Measurements from ENCODE around the gene PPARGC1A.

Gene PPARGC1A

GRCh38 chr4:23909671-23910070 lies 19.8 kb upstream of the PPARGC1A start:
- DNase-seq: no peak

DNA sequence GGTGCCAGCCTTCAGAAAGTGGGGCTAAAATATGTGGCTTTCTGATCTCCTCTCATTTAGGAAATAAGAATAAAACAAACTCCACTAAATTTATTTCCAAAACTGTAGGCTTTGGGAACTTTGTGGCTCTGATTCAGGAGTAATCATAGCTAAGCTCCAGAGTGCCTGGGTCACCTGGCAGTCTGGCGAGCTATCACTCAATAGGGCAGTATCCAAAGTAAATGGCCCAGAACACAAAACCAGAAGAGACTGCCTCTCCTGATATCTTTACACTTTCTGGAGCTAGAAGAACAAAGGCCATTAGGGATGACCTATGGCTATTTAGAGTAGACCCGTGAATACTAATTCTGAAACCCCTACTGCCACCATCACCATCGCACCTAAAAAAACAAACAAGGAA lies 17.0 kb upstream of the PPARGC1A start:
- no peak for DNase-seq

- no peak for DNase-seq
Observed at GRCh38 chr4:23904639-23905071, 14.8 kb upstream of the PPARGC1A start.

GRCh38 chr4:23903859-23904438 lies 14.1 kb upstream of the PPARGC1A start:
- DNase-seq: no peak

GRCh38 chr4:23902222-23902804 lies 12.5 kb upstream of the PPARGC1A start:
- DNase-seq: no peak

- no peak for DNase-seq
Observed at GRCh38 chr4:23900636-23901035, 10.8 kb upstream of the PPARGC1A start.

DNA sequence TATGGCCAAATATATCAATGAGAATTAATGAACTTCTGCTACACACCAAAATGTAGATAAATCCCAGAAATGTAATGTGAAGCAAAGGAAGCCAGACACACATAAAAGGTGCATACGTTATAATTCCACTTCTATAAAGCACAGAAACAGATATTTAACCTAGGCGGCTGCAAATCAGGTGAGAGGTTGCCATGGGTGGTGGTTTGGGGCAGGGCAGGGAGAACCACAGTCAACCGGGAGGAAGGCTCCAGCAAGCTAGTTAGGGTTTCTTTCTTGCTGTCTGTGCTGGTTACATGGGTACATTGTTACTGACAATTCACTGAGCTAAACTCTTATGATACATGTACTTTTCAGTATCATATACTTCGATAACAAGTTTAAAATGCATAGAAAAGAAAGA lies 9.7 kb upstream of the PPARGC1A start:
- DNase-seq: no peak

DNA sequence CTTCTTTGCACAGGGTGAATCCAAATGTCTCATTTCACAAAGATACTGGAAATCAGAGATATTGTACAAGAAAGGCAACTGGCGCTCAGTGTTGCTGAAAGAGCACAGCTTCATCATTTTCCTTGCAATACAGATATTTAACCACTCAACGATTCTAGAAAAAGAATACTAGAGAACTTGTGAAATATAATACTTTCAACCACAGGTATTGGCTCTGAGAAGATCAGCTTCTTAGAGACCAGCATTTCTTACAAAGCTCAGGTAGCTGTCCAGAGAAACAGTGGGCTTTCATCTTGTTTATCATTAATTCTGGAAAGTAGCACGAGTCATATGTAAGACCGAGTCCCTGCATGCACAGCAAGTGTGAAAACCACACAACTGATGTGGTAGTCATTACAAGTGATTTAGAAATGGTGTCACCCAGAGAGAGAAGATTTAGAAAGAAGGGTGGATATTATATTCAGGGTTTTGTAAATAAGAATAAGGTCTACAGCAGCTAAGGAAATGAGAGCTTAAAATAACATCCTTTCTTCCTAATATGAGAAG lies 7.8 kb upstream of the PPARGC1A start:
- DNase-seq: no peak

DNA sequence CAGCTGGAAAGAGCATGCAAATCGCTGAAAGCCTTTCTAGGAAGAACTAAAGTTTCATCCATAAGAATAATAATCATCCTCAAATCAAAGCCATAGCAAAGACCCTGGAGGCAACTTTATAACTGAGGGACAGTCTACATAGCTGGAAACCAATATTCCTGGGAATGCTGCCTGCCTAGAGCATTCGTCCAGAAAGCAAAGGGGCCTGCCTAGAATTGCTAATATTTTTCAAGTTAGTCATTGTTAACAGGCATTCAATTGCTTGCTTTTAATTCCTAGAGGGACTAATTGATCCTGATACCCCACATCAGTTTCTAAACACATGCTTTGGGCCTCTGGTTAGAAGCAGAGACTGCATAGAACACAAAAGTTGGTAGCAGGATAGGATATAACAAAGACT lies 4.2 kb upstream of the PPARGC1A start:
- no peak for DNase-seq

DNA sequence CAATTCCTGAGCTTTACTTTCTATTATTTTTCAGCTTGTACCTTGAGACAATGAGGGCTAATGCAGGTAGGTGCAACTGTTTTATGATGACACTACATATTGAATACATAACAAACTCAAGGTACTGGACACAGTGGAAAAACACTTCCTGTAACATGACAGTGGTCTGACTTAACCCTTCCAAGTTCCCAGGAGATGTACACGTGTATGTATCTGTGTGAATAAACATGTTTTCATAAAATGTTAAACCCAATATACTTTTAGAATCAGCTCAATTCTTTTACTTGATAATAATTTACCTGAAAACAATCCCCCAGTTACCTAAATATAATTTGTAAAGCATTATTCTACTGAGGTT lies 1.2 kb upstream of the PPARGC1A start:
- DNase-seq: no peak

- DNase-seq: no peak
Observed at GRCh38 chr4:23890369-23891063, 669 bp upstream of the PPARGC1A start.

GRCh38 chr4:23889391-23889790 lies 456 bp downstream of the PPARGC1A start:
- no peak for DNase-seq

DNA sequence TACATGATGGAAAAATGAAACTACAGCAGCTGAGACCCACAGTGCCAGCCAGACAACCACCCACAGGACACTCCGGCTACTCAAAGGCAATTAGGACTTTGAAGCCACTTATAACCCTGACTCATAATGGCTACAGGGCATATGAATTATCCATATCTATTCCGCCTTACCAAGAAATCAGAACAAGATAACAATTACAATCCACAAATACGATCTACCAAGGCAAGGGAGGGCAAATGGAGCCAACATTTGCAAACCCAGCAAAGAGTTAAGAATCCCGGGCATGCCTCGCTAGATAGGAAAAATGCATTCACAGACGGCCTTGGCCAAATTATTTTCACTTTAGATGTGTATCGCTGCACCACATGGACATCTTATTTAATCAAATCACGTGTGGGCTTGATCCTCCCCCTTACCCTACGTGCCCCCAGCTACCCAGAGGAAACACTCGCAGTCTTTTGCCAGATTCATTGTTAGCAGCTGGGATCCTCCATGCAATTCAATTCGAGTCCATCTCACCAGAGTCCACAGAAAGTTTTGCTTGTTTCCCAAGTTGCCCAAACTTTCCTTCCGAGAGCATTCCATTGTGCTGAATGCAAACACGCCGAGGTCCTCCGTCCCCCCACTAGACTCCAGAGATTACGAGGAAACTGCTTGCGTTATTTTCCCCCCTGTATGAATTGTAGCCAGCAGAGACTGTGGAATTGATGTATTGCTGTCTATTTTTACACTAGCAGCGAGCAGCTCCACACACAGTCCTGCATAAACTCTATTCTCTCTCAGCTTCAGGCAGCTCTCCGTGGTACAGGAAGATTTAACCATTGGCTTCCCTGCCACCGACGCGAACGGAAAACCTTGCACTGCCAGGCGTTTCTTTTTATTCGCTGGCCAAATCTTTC lies 1.2 kb downstream of the PPARGC1A start:
- no peak for DNase-seq

DNA sequence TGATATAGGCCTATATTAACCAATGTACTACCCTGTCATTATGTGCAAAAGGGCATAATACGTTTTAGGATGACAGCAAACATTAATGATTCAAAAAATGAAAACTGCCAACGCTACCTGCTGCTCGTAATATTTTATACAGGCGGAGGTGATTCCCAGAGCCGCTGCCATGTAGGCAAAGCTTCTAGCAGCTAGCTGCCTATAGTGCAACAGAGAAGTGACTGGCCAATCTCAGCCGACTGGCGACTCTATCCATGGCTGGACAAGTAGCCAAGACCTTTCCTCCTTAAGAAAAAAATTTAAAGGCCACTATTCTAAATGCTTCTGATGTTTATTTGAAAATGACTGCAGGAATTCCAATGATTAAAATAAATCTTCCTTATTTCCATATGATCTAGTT lies 1.9 kb downstream of the PPARGC1A start:
- DNase-seq: no peak

DNA sequence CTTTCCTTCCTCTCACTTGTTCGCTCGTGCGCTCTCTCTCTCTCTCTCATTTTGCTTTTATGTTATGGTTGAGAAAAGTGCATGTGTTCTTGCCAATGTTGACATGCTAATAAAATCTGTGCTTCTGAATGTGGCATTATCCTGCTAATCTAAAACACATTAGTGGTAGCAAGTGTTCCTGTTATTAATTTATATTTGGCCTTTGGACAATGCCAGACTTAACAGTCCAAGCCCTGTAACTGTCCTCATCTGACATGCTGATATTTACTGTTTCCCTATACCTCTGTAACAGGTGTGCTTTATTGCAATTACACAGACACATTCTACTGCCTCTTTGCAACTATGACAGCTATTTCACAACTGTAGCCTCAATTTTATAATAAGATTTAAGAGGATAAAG lies 2.7 kb downstream of the PPARGC1A start:
- no peak for DNase-seq

- no peak for DNase-seq
Observed at GRCh38 chr4:23885943-23886590, 3.8 kb downstream of the PPARGC1A start.

- no peak for DNase-seq
Observed at GRCh38 chr4:23884741-23885140, 5.1 kb downstream of the PPARGC1A start.

DNA sequence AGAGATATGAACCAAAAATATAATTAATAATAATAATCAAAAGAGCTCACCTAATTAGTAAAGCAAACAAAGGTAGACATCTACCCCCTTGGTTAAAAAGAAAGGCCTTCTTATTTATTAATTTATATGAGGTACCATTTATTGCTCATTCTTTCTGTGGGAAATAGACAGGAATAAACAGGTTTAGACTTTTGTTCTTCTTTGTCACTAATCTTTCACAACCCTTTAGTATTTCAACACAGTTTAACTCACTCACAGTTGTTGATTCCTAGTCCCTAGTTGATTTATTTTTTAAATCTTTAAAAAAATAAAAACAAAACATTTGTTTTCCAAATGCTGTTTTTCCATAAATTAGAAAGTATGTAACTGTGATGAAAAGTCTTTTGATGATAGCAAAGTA lies 5.6 kb downstream of the PPARGC1A start:
- DNase-seq: no peak

- DNase-seq: no peak
Observed at GRCh38 chr4:23882976-23883531, 6.8 kb downstream of the PPARGC1A start.

- DNase-seq: no peak
Observed at GRCh38 chr4:23881674-23882337, 8.0 kb downstream of the PPARGC1A start.

DNA sequence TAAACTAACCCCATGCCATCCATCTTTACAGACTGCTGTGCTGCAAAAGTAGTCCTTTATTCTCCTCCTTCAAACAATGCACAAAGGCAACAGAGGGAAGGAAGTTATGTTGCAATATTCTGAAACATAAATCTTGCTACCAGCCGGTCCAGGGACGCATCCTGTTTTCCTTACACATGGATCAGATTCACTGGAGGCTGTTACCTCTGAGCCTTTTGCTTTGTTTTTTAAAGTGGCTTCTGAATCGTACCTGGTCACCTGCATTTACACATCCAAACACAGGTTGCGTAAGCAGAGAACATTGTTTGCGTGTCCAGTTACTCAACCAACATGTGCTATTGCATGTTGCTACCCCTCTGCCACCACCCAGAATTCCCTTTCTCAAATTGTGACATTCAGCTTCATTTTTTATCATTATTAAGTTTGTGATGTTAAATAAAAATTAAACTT lies 8.8 kb downstream of the PPARGC1A start:
- no peak for DNase-seq

All from DMS 273 treated with DMSO at 0.1 percent for 48 hours (cell line).